Activated CD8-positive, alpha-beta T cell treated with anti-CD3 and anti-CD28 coated beads for 36 hours (primary cell): ENCODE results near the gene DNAH1. TPM values are rescaled to one million over a fixed set of nuclear protein-coding genes. Genes with fewer than 3 reads are reported as not detected.

Experiments
- ATAC-seq: fragments of 200-7000 bp; cut with Tn5 transposase; one replicate; pipeline ENCODE4 v1.10.0; 2021; ENCODE audit warnings: mild to moderate bottlenecking, moderate library complexity
- CTCF ChIA-PET: fragments of 350-600 bp; sonication (Branson Sonifier 250); formaldehyde crosslinking; loops from one replicate; lab custom pipeline; 2021; ENCODE audit warnings: antibody characterized with exemption; lab: Charles Lee
- POLR2A ChIA-PET: fragments of 350-600 bp; sonication (Branson Sonifier 250); formaldehyde crosslinking; loops from one replicate; lab custom pipeline; 2021; ENCODE audit warnings: antibody characterized with exemption; lab: Charles Lee
- DNase-seq: peaks from one replicate; pipeline ENCODE4 v3.0.0-alpha.2; 2020
- H3K27ac Mint-ChIP-seq: one replicate; pipeline ENCODE4 v1.8.0; 2021; ENCODE audit warnings: mild to moderate bottlenecking, mixed read lengths
- H3K27me3 Mint-ChIP-seq: one replicate; pipeline ENCODE4 v1.8.0; 2021; ENCODE audit warnings: mixed read lengths
- H3K36me3 Mint-ChIP-seq: one replicate; pipeline ENCODE4 v1.8.0; 2021; ENCODE audit warnings: low read depth, mixed read lengths
- H3K4me1 Mint-ChIP-seq: one replicate; pipeline ENCODE4 v1.8.0; 2021; ENCODE audit warnings: low read depth, mixed read lengths
- H3K4me3 Mint-ChIP-seq: one replicate; pipeline ENCODE4 v1.8.0; 2021; ENCODE audit warnings: mild to moderate bottlenecking, moderate library complexity, mixed read lengths
- H3K9me3 Mint-ChIP-seq: one replicate; pipeline ENCODE4 v1.8.0; 2021; ENCODE audit warnings: mixed read lengths
- intact Hi-C: fragments of 100-400 bp; cut with micrococcal nuclease; formaldehyde crosslinking; loops from one replicate; pipeline ENCODE4 v1.10.0; 2022
- total RNA-seq, 2 experiments: library from RNA; stranded (reverse); gene quantifications; one replicate each; pipeline ENCODE4 v1.2.3, GENCODE V29; 2021
- TF ChIP-seq, protein P1 (sequence below): fragments of 200-600 bp; IDR thresholded peaks from one replicate; pipeline ENCODE4 v1.8.0; 2022; ENCODE audit warnings: antibody characterized with exemption, mild to moderate bottlenecking

DNAH1 gene
- total RNA-seq, 2 experiments from 2014 or later, result 9.2 to 10.2 TPM

DNA sequence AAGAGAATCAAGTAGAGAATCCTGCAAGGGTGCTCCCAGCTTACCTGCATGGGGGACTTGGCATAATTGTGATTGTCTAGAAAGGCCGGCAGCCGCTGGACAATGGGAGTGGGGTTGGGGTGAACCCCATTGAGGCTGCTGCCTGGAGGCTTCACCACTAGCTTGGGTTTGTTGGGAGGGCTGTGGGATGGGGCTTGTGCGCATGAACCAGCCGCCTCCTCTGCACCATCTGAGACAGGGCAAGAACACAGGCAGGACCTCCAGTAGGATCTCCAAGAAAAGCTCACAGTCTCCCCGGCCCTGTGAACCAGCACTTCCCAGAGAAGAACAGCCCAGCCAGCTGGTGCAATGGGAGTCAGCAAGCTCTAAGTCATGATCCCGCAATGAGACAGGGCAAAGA, 88.9 kb downstream of the DNAH1 start:
- TF ChIP-seq, protein P1, sequence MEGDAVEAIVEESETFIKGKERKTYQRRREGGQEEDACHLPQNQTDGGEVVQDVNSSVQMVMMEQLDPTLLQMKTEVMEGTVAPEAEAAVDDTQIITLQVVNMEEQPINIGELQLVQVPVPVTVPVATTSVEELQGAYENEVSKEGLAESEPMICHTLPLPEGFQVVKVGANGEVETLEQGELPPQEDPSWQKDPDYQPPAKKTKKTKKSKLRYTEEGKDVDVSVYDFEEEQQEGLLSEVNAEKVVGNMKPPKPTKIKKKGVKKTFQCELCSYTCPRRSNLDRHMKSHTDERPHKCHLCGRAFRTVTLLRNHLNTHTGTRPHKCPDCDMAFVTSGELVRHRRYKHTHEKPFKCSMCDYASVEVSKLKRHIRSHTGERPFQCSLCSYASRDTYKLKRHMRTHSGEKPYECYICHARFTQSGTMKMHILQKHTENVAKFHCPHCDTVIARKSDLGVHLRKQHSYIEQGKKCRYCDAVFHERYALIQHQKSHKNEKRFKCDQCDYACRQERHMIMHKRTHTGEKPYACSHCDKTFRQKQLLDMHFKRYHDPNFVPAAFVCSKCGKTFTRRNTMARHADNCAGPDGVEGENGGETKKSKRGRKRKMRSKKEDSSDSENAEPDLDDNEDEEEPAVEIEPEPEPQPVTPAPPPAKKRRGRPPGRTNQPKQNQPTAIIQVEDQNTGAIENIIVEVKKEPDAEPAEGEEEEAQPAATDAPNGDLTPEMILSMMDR, result no peak
- Mint-ChIP-seq H3K4me1 (peaks cover 22% of the 10 kb centered on the region), H3K27me3 (no peaks in the 10 kb centered on the region), H3K9me3 (no peaks in the 10 kb centered on the region), H3K36me3 (peaks cover 33% of the 10 kb centered on the region), H3K4me3 (no peak overlapping the region), H3K27ac (peak overlapping the region; percentile 42)
- CTCF ChIA-PET, result interaction anchor here (0.7 to 1.5 kb wide), 2 partner anchors 15 to 42 kb away, joined by 3 read pairs; no protein-coding TSS in a partner anchor
- DNase-seq, result no peak
- POLR2A ChIA-PET, result interaction anchor here (1.0 to 1.3 kb wide), 2 partner anchors 9 to 347 kb away, joined by 3 read pairs; no protein-coding TSS in a partner anchor
- no peak for ATAC-seq
- intact Hi-C loops, result no loop called here

DNA sequence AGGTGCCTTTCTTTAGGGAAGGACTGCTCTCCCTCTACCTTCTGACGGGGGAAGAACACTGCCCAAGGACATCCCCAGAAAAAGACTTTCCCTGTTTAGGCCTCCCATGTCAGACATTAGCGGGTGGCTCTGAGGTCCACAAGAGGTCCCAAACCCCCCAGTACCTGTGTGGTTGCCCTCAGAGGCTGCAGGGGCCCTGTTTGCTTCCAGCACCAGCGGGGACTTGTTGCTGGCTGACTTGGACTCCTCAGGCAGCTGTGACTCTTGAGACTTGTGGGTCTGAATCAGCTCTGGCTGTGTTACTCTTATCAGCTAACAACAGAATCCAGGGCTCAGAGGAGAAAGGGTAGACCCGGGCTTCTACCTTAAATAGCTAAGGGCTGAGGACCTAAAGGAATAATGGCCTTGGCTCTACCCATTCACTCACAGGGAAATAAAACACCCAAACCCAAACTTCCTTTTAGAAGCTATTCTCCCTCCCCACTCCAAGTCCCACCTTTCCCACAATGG, 89.5 kb downstream of the DNAH1 start:
- Mint-ChIP-seq H3K36me3 (peaks cover 33% of the 10 kb centered on the region), H3K4me1 (peaks cover 22% of the 10 kb centered on the region), H3K4me3 (no peak overlapping the region), H3K27me3 (no peaks in the 10 kb centered on the region), H3K9me3 (no peaks in the 10 kb centered on the region), H3K27ac (peak overlapping the region; percentile 49)
- CTCF ChIA-PET, result interaction anchor here (1.4 to 1.5 kb wide), 2 partner anchors 23 to 41 kb away, joined by 3 to 5 read pairs; no protein-coding TSS in a partner anchor
- TF ChIP-seq, protein P1, result no peak
- DNase-seq (no peak), ATAC-seq (no peak)
- intact Hi-C loops, result no loop called here
- POLR2A ChIA-PET, result interaction anchor here (1.0 to 1.7 kb wide), 4 partner anchors 8 to 43 kb away, joined by 3 to 7 read pairs (median 4); no protein-coding TSS in a partner anchor

DNA sequence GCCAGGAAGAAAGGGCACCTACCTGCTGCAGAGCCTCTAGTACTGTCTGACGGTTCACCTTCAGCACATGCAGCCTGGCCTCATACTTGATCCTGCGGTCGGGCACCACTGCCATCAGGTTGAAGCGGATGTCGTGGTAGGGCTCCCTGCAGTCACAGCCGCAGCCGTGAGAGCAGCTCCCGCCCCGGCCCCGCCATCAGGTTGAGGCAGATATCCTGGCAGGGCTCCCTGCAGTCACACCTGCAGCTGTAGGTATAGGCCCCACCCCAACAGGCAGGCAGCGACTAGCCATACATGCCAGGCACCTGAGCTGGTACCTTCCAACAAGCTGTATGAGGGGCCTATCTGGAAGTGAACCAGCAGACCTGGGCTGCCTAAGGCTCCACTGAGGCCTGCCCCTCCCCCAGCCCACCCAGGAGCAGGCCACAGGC, 90.1 kb downstream of the DNAH1 start:
- ATAC-seq, result no peak
- Mint-ChIP-seq H3K27me3 (no peaks in the 10 kb centered on the region), H3K4me1 (peaks cover 22% of the 10 kb centered on the region), H3K27ac (no peak overlapping the region), H3K4me3 (no peak overlapping the region), H3K9me3 (no peaks in the 10 kb centered on the region), H3K36me3 (peaks cover 33% of the 10 kb centered on the region)
- TF ChIP-seq, protein P1, result no peak
- intact Hi-C loops, result no loop called here
- POLR2A ChIA-PET, result interaction anchor here (1.0 to 1.7 kb wide), 4 partner anchors 9 to 118 kb away, joined by 3 to 7 read pairs (median 4); partner anchors contain the start of gene GLYCTK
- CTCF ChIA-PET, result interaction anchor here (1.0 to 1.5 kb wide), 3 partner anchors 22 to 67 kb away, joined by 3 to 5 read pairs (median 3); no protein-coding TSS in a partner anchor
- DNase-seq, result no peak

DNA sequence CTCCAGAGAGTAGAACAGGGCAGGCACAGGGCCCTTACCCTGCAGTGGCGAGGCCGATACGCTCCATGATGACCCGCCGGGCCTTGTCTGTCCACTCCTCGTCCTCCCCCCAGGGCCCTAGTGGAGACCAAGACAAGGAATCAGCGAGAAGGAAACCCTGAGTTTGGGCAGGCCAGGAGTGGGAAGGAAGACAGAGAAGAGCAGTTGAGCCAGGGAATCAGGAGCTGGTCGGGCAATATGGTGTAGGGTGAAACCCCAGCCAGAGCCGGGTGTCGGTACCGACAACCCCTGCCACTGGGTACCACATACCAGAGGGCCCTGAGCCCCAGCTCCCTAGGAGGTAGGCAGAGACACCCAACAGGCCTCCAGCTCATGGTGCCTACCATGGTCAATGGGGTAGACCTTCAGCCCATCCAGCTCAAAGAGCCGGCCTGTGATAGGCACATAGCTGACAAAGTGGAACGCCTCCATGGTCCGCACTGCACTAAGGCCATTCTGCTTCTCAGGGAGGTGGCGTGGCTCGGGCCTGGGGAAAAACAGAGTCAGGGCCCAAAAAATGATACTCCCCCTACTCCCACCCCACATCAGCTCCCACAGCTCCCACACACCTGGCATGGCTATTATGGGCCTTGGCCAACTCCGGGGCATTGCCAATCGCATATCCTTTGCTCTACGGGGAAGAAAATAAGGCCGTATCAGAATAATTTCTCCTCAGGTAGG, 90.8 kb downstream of the DNAH1 start:
- CTCF ChIA-PET, result interaction anchor here (1.0 to 1.5 kb wide), 3 partner anchors 21 to 68 kb away, joined by 3 to 5 read pairs (median 3); no protein-coding TSS in a partner anchor
- H3K4me3 Mint-ChIP-seq, result no peak overlapping the region
- ATAC-seq, result no peak
- intact Hi-C loops, result no loop called here
- peaks cover 30% of the 10 kb centered on the region for H3K36me3 Mint-ChIP-seq
- TF ChIP-seq, protein P1, result no peak
- H3K9me3 Mint-ChIP-seq, result no peaks in the 10 kb centered on the region
- POLR2A ChIA-PET, result interaction anchor here (0.6 to 1.7 kb wide), 10 partner anchors 9 to 415 kb away, joined by 3 to 7 read pairs (median 4); partner anchors contain the start of genes GLYCTK and WDR82
- DNase-seq, result no peak
- H3K27me3 Mint-ChIP-seq, result no peaks in the 10 kb centered on the region
- H3K27ac Mint-ChIP-seq, result no peak overlapping the region
- H3K4me1 Mint-ChIP-seq, result peaks cover 30% of the 10 kb centered on the region
